Thoracic aorta endothelial cell (primary cell): Measurements from ENCODE around the gene SLC9B2. TPM values are rescaled to one million over a fixed set of nuclear protein-coding genes. Genes with fewer than 3 reads are reported as not detected.

Experiments used
- total RNA-seq: library from RNA; depleted of rRNA; stranded (reverse); fragments of >200 nt; gene quantifications from 2 replicates; pipeline ENCODE4 v1.2.3, GENCODE V29; 2012

Gene SLC9B2, protein sequence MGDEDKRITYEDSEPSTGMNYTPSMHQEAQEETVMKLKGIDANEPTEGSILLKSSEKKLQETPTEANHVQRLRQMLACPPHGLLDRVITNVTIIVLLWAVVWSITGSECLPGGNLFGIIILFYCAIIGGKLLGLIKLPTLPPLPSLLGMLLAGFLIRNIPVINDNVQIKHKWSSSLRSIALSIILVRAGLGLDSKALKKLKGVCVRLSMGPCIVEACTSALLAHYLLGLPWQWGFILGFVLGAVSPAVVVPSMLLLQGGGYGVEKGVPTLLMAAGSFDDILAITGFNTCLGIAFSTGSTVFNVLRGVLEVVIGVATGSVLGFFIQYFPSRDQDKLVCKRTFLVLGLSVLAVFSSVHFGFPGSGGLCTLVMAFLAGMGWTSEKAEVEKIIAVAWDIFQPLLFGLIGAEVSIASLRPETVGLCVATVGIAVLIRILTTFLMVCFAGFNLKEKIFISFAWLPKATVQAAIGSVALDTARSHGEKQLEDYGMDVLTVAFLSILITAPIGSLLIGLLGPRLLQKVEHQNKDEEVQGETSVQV
- total RNA-seq, result 31.6 and 41.5 TPM in 2 replicates

DNA sequence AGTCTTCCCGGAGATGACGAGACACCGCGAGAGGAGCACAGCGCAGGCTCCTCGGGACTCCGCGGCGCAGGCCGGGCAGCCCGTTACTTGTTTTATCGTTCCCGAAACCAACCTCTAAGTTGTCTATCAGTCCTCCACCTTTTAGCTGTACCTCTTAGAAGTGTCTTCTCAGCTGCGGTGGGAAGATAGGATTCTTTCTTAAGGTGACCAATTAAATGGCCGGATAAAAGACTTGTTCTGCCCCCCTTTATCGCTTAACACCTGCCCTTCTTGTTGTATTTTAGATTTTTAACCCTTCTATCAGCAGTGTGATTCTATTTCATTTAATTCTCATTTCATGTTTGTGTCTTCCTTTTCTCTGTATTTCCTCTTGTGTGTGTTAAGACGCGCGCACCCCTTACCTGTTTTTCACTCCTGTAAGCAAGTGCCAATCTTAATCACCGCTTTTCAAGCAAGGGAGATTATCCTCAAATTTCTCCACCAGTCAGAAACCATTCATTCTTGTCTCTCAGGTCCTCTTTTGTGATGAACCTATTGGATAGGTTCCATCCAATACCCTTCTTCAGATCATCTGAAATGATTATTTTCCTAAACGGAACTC is at the start of gene SLC9B2:
Gene SLC9B2, minus strand, starts transcription at position 15 of the 601 bp plus-strand sequence. CDS start 9,211 bp downstream, outside the sequence.

DNA sequence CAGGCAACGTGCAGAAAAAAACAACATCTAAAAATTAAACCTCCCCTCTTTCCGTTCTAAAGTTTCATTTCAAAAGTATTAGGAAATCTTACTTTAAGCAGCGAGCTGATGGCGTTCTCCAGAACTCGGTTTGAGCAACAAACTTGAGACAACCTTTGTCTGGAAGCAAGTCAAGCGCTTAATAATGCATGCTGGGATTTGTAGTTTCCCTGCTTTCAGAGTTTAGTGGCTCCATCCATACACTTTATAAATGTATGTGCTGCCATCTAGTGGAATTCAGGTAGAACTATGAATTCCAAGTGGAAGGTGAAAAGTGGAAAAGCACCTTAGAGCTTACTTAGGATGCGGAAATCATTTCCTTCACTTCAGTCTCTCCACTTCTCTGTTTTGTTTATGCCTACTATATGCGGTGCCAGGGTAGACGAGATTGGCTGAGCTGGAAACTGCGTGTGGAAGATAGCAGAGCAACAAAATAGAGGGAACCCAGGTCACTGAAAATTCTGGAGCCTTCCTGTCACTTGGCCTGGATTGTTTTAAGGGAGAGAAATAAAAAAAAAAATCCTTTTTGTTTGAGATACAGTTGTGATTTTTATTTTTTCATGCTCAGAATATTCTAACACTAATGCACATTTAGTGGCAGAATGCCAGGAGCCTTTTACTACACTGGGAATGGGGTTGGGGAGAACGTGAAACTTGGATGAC is 23.3 kb upstream of the SLC9B2 start, which contains the start of gene BDH2:
Gene BDH2, minus strand, starts transcription at position 144 of the 702 bp plus-strand sequence. CDS start 3,580 bp downstream, outside the sequence.

GRCh38 chr4:103019308-103020124 is 57.0 kb downstream of the SLC9B2 start, which contains the start of gene SLC9B1:
Gene SLC9B1, minus strand, starts transcription at chr4:103019705. Its CDS starts 27,994 bp downstream, at chr4:102991711.

Other genes starting within 250 kb of the SLC9B2 start
- 519 and 590 TPM in 2 replicates for gene UBE2D3, start 249.2 kb downstream of the SLC9B2 start, total RNA-seq
- gene CISD2, start 207.8 kb downstream of the SLC9B2 start, total RNA-seq, result 30.2 and 35.3 TPM in 2 replicates
- 0.22 and 0.27 TPM in 2 replicates for gene SLC9B1, start 57.1 kb downstream of the SLC9B2 start, total RNA-seq
- gene BDH2, start 23.1 kb upstream of the SLC9B2 start, total RNA-seq, result 25.5 and 28.1 TPM in 2 replicates
- 49.7 and 72.2 TPM in 2 replicates for gene CENPE, start 121.6 kb upstream of the SLC9B2 start, total RNA-seq